HepG2 (cell line): ENCODE results near the gene LTA. TPM values are rescaled to one million over a fixed set of nuclear protein-coding genes. Genes with fewer than 3 reads are reported as not detected.

Experiments used
- ATAC-seq: fragments of 200-7000 bp; cut with Tn5 transposase; 3 replicates; pipeline ENCODE4 v1.9.1; 2020; ENCODE audit warnings: mild to moderate bottlenecking, moderate library complexity
- BruUV-seq: library from RNA; stranded (reverse); fragments of 400-500 nt; replicated peaks from 2 replicates; lab custom pipeline; 2021; lab: Mats Ljungman, UMichigan
- CTCF ChIA-PET: fragments of 300-600 bp; formaldehyde crosslinking; extraction: SDS; loops from one replicate; lab custom pipeline; 2021; ENCODE audit warnings: low total read pairs, inconsistent platforms, low intra/inter-chr PET ratio; lab: Yijun Ruan, JAX
- POLR2A ChIA-PET: fragments of 350-600 bp; sonication (Branson Sonifier 250); formaldehyde crosslinking; loops from one replicate; lab custom pipeline; 2020; ENCODE audit warnings: antibody characterized with exemption, inconsistent platforms; lab: Yijun Ruan, JAX
- DNase-seq: peaks from one replicate; pipeline ENCODE4 v3.0.0-alpha.2; 2015; ENCODE audit warnings: low spot score
- FAIRE-seq: peaks from 3 replicates; lab custom pipeline; 2011; peaks lifted over from hg19 to GRCh38; lab: Jason Lieb, UNC
- H2AFZ ChIP-seq: one replicate; pipeline ENCODE4 v1.6.1; 2011; ENCODE audit warnings: low read length, inconsistent platforms
- H3K27ac ChIP-seq: fragments of 300-600 bp; 3 replicates; pipeline ENCODE4 v1.8.0; 2011; ENCODE audit warnings: mixed run types, mild to moderate bottlenecking, mixed read lengths, low read length, inconsistent platforms; ENCODE audit not compliant: insufficient read depth; ENCODE audit errors: extremely low read length
- H3K27me3 ChIP-seq, 2 experiments: fragments of 200-600 bp in 1 of 2; 2 replicates in 1 of 2; 3 replicates in 1 of 2; pipeline versions ENCODE4 v1.6.0 to v1.8.0; 2011; ENCODE audit warnings: low read length in 2 of 2, mild to moderate bottlenecking in 2 of 2, moderate library complexity in 2 of 2, inconsistent platforms in 1 of 2; ENCODE audit not compliant: insufficient read depth in 2 of 2, control insufficient read depth in 1 of 2
- H3K36me3 ChIP-seq, 2 experiments: fragments of 200-600 bp in 1 of 2; replicated peaks in 1 of 2; 2 replicates in 1 of 2; 3 replicates in 1 of 2; pipeline versions ENCODE4 v1.5.1 to v1.8.0; 2011; ENCODE audit warnings: low read length in 2 of 2, inconsistent platforms in 1 of 2; ENCODE audit not compliant: insufficient read depth in 2 of 2, control insufficient read depth in 1 of 2
- H3K4me1 ChIP-seq: 2 replicates; pipeline ENCODE4 v1.5.1; 2012; ENCODE audit warnings: low read length, inconsistent platforms; ENCODE audit not compliant: insufficient read depth
- H3K4me2 ChIP-seq: 2 replicates; pipeline ENCODE4 v1.6.0; 2011; ENCODE audit warnings: low read depth, low read length, inconsistent platforms
- H3K4me3 ChIP-seq, 3 experiments: fragments of 200-600 bp in 1 of 3; sonication (generic), shearing (Covaris generic) in 1 of 3; replicated peaks in 1 of 3; 2 replicates each; pipeline ENCODE4 v1.5.1; 2011 to 2016; ENCODE audit warnings: low read length in 3 of 3, inconsistent platforms in 2 of 3, low read depth in 2 of 3, mild to moderate bottlenecking in 2 of 3, control low read depth in 1 of 3, mixed read lengths in 1 of 3; ENCODE audit not compliant: insufficient read depth in 1 of 3
- H3K79me2 ChIP-seq: one replicate; pipeline ENCODE4 v1.6.1; 2011; ENCODE audit warnings: low read length, inconsistent platforms; ENCODE audit not compliant: insufficient read depth
- H3K9ac ChIP-seq: 2 replicates; pipeline ENCODE4 v1.6.0; 2011; ENCODE audit warnings: mild to moderate bottlenecking, low read depth, low read length, inconsistent platforms; ENCODE audit not compliant: insufficient read depth
- H3K9me3 ChIP-seq: 2 replicates; pipeline ENCODE4 v1.5.1; 2012; ENCODE audit warnings: mild to moderate bottlenecking, low read length
- H4K20me1 ChIP-seq: 2 replicates; pipeline ENCODE4 v1.6.0; 2011; ENCODE audit warnings: inconsistent platforms, mild to moderate bottlenecking, low read length, moderate library complexity; ENCODE audit not compliant: insufficient read depth
- BCLAF1 ChIP-seq: fragments of 450-650 bp; IDR thresholded peaks from 2 replicates; pipeline ENCODE4 v1.6.1; 2017; ENCODE audit warnings: mild to moderate bottlenecking
- HOXD1 ChIP-seq: sonication (generic); formaldehyde crosslinking; IDR thresholded peaks from 2 replicates; pipeline ENCODE4 v1.5.0; 2020; ENCODE audit warnings: missing genetic modification reagents
- SMYD3 ChIP-seq: sonication (generic); formaldehyde crosslinking; IDR thresholded peaks from 2 replicates; pipeline ENCODE4 v1.8.1; 2023; ENCODE audit warnings: mild to moderate bottlenecking, missing genetic modification reagents
- SOX6 ChIP-seq, 2 experiments: fragments of 450-650 bp in 1 of 2; sonication (generic) in 1 of 2; formaldehyde crosslinking in 1 of 2; IDR thresholded peaks; 2 replicates each; pipeline versions ENCODE4 v1.4.0 to v1.6.1; 2017 to 2020; ENCODE audit warnings: antibody characterized with exemption in 1 of 2, mild to moderate bottlenecking in 1 of 2, missing genetic modification reagents in 1 of 2
- TOE1 ChIP-seq: sonication (generic); formaldehyde crosslinking; IDR thresholded peaks from 2 replicates; pipeline ENCODE4 v1.4.0; 2020; ENCODE audit warnings: mild to moderate bottlenecking, missing genetic modification reagents
- TRIM22 ChIP-seq: fragments of 450-650 bp; IDR thresholded peaks from 2 replicates; pipeline ENCODE4 v1.6.1; 2017
- ZBTB3 ChIP-seq: sonication (generic); formaldehyde crosslinking; IDR thresholded peaks from 2 replicates; pipeline ENCODE4 v1.4.0; 2020; ENCODE audit warnings: low read depth, mild to moderate bottlenecking, moderate library complexity, missing genetic modification reagents, borderline replicate concordance
- ZBTB37 ChIP-seq: sonication (generic); formaldehyde crosslinking; IDR thresholded peaks from 2 replicates; pipeline ENCODE4 v1.4.0; 2020; ENCODE audit warnings: mild to moderate bottlenecking, missing genetic modification reagents
- ZNF205 ChIP-seq: IDR thresholded peaks from 2 replicates; pipeline ENCODE4 v1.6.1; 2018; ENCODE audit warnings: missing biosample characterization, missing genetic modification reagents
- ZNF232 ChIP-seq: sonication (generic); formaldehyde crosslinking; IDR thresholded peaks from 2 replicates; pipeline ENCODE4 v1.4.0; 2020; ENCODE audit warnings: missing genetic modification reagents, borderline replicate concordance
- ZNF354B ChIP-seq: sonication (generic); formaldehyde crosslinking; IDR thresholded peaks from 2 replicates; pipeline ENCODE4 v1.8.0; 2022; ENCODE audit warnings: mild to moderate bottlenecking, missing genetic modification reagents
- ZNF468 ChIP-seq: sonication (generic); formaldehyde crosslinking; IDR thresholded peaks from 2 replicates; pipeline ENCODE4 v1.8.0; 2022; ENCODE audit warnings: mild to moderate bottlenecking, moderate library complexity, missing genetic modification reagents
- WGBS: methylation state at CpG from one replicate; pipeline ENCODE4 v1.1.6; 2017; ENCODE audit warnings: low lambda C conversion rate; 5-methylcytosine and 5-hydroxymethylcytosine counted together
- in situ Hi-C: cut with HindIII; loops from 2 replicates; pipeline ENCODE4 v1.10.0; 2017; ENCODE audit warnings: low pct_unique_long_range_greater_than_20kb; ENCODE audit not compliant: extremely low pct_ligation_motif_present
- intact Hi-C: fragments of 100-400 bp; cut with micrococcal nuclease; formaldehyde crosslinking; loops from one replicate; pipeline ENCODE4 v1.10.0; 2022; ENCODE audit not compliant: unreplicated experiment
- polyA plus RNA-seq, 8 experiments: library from polyadenylated mRNA; depleted of rRNA in 3 of 8; stranded (reverse) in 7 of 8; unstranded in 1 of 8; fragments of >200 nt; fragmentation: Illumina TruSeq in 4 of 8; extraction: Trizol in 4 of 8; gene quantifications; 2 replicates each; pipeline versions ENCODE4 v1.2.1 to v1.2.3, GENCODE V29; 2011 to 2016; ENCODE audit warnings: low read depth in 4 of 8, missing spikeins in 1 of 8, mixed read lengths in 1 of 8; ENCODE audit not compliant: insufficient read depth in 1 of 8
- total RNA-seq, 5 experiments: library from RNA; depleted of rRNA; stranded (reverse); fragments of >200 nt; fragmentation: Illumina TruSeq; extraction: Trizol; gene quantifications; 2 replicates each; pipeline ENCODE4 v1.2.3, GENCODE V29; 2016; ENCODE audit warnings: low read depth in 1 of 5

LTA gene
- total and polyA plus RNA-seq, 2 of the 13 experiments (the other 11 are each of a cell fraction or from before 2014, with no cell fraction given), result 0.09 TPM; not detected in 1

- 63% methylated on average over 2 of the region's 2 CpGs for WGBS
- no peak overlapping the region for H3K9ac ChIP-seq
- BruUV-seq, result no TSS peak
- ChIA-PET CTCF (interaction anchor here (3.6 kb wide), 1 partner anchor 53 kb away, joined by 84 read pairs; no protein-coding TSS in a partner anchor), POLR2A (interaction anchor here (6.9 kb wide), 1 partner anchor 16 kb away, joined by 123 read pairs; the partner anchor contains the start of gene MCCD1)
- no peaks in the 10 kb centered on the region for H3K9me3 ChIP-seq
- no peak overlapping the region for H3K4me3 ChIP-seq
- no peaks in the 10 kb centered on the region; a peak in 2 of 5 replicates for H3K27me3 ChIP-seq
- peaks cover 40% of the 10 kb centered on the region for H3K79me2 ChIP-seq
- H3K36me3 ChIP-seq, result peaks cover 3 to 14% of the 10 kb centered on the region in 2 experiments
- TF ChIP-seq ZNF232, result no peak
- peaks cover 53% of the 10 kb centered on the region for H3K4me1 ChIP-seq
- intact Hi-C loops (loop anchor here (5.0 to 10.0 kb wide), 2 partner anchors 38 to 110 kb away; partner anchors contain the start of genes APOM, BAG6 and LTB), in situ Hi-C loops (loop anchor here (5.0 kb wide), 1 partner anchor 53 kb away; no protein-coding TSS in a partner anchor)
- no peak for FAIRE-seq
- DNase-seq, result no peak
- no peak overlapping the region for H2AFZ ChIP-seq
- ATAC-seq, result no peak
- H3K27ac ChIP-seq, result no peak overlapping the region
- H3K4me2 ChIP-seq, result no peak overlapping the region
- H4K20me1 ChIP-seq, result peaks cover 14% of the 10 kb centered on the region
Observed at GRCh38 chr6:31544676-31545075, 27.4 kb upstream of the LTA start.

- CTCF ChIA-PET, result interaction anchor here (3.6 kb wide), 1 partner anchor 52 kb away, joined by 84 read pairs; no protein-coding TSS in a partner anchor
- WGBS, result 47% methylated on average over 7 of the region's 7 CpGs
- Histone ChIP-seq H3K9ac (no peak overlapping the region), H3K27me3 (no peaks in the 10 kb centered on the region; a peak in 2 of 5 replicates), H3K4me3 (no peak overlapping the region), H2AFZ (no peak overlapping the region), H3K9me3 (no peaks in the 10 kb centered on the region), H3K4me2 (no peak overlapping the region), H3K4me1 (peaks cover 46% of the 10 kb centered on the region), H3K79me2 (peaks cover 34% of the 10 kb centered on the region), H3K36me3 (peaks cover under 1 to 9% of the 10 kb centered on the region in 2 experiments), H3K27ac (no peak overlapping the region), H4K20me1 (peaks cover 8% of the 10 kb centered on the region)
- DNase-seq (no peak), ATAC-seq (no peak), FAIRE-seq (no peak)
- intact Hi-C loops (loop anchor here (5.0 to 10.0 kb wide), 2 partner anchors 37 to 110 kb away; partner anchors contain the start of genes APOM, BAG6 and LTB), in situ Hi-C loops (loop anchor here (5.0 kb wide), 1 partner anchor 52 kb away; no protein-coding TSS in a partner anchor)
- POLR2A ChIA-PET, result interaction anchor here (4.6 kb wide), 1 partner anchor 52 kb away, joined by 36 read pairs; no protein-coding TSS in a partner anchor
- BruUV-seq, result no TSS peak
- TF ChIP-seq SMYD3 (no peak), ZNF354B (CRISPR knock-in tag) (no peak), ZNF468 (no peak), ZNF205 (CRISPR knock-in tag) (no peak), BCLAF1 (no peak), TOE1 (no peak), TRIM22 (no peak), HOXD1 (no peak), ZBTB3 (no peak), ZBTB37 (CRISPR knock-in tag) (no peak), SOX6 (IDR thresholded peaks at IDR 0.05) (no peak), SOX6 (CRISPR knock-in tag; IDR thresholded peaks at IDR 0.05) (no peak)
Observed at GRCh38 chr6:31545291-31545690, 26.8 kb upstream of the LTA start.
